PC-3 (cell line): ENCODE measurements around the gene ZBTB12. TPM values are rescaled to one million over a fixed set of nuclear protein-coding genes. Genes with fewer than 3 reads are reported as not detected.
"Not testable (repeated sequence)": the region's sequence is repeated elsewhere in the genome, so short reads cannot be mapped to it uniquely, and the experiment has no call there.

Experiments
- ATAC-seq: fragments of 200-7000 bp; cut with Tn5 transposase; 2 replicates; pipeline ENCODE4 v1.9.1; 2020; ENCODE audit warnings: mild to moderate bottlenecking, moderate library complexity
- BruUV-seq: library from RNA; stranded (reverse); fragments of 400-500 nt; replicated peaks from 2 replicates; lab custom pipeline; 2021; lab: Mats Ljungman, UMichigan
- CTCF ChIA-PET: fragments of 300-600 bp; sonication (Branson Sonifier 250); formaldehyde crosslinking; loops from one replicate; lab custom pipeline; 2022; ENCODE audit warnings: antibody characterized with exemption; lab: Charles Lee
- POLR2A ChIA-PET: fragments of 300-600 bp; sonication (Branson Sonifier 250); formaldehyde crosslinking; loops from one replicate; lab custom pipeline; 2022; ENCODE audit warnings: antibody characterized with exemption; ENCODE audit not compliant: unreplicated experiment; lab: Charles Lee
- DNase-seq: peaks from one replicate; pipeline ENCODE4 v3.0.0-alpha.2; 2015
- H2AFZ ChIP-seq: fragments of 300-600 bp; sonication (generic); 2 replicates; pipeline ENCODE4 v1.6.0; 2016; ENCODE audit warnings: antibody characterized with exemption, low read length
- H3F3A ChIP-seq: fragments of 300-600 bp; sonication (generic); one replicate; pipeline ENCODE4 v1.6.0; 2017; ENCODE audit warnings: antibody characterized with exemption, low read length, control low read depth, mild to moderate bottlenecking; ENCODE audit not compliant: unreplicated experiment
- H3K27ac ChIP-seq: fragments of 300-600 bp; sonication (generic); 2 replicates; pipeline ENCODE4 v1.5.1; 2016; ENCODE audit warnings: mild to moderate bottlenecking, low read length
- H3K27me3 ChIP-seq: fragments of 300-600 bp; sonication (generic); 2 replicates; pipeline ENCODE4 v1.6.1; 2016; ENCODE audit warnings: low read length, mixed read lengths
- H3K36me3 ChIP-seq: fragments of 300-600 bp; sonication (generic); 2 replicates; pipeline ENCODE4 v1.6.1; 2016; ENCODE audit warnings: low read depth, mixed run types, low read length, mixed read lengths
- H3K4me1 ChIP-seq: fragments of 300-600 bp; sonication (generic); 2 replicates; pipeline ENCODE4 v1.5.1; 2016; ENCODE audit warnings: low read length; ENCODE audit not compliant: insufficient read depth
- H3K4me2 ChIP-seq: fragments of 300-600 bp; sonication (generic); 2 replicates; pipeline ENCODE4 v1.6.0; 2016; ENCODE audit warnings: low read length
- H3K4me3 ChIP-seq: fragments of 300-600 bp; sonication (generic); 2 replicates; pipeline ENCODE4 v1.5.1; 2016; ENCODE audit warnings: mild to moderate bottlenecking, low read length, mixed read lengths
- H3K79me2 ChIP-seq: fragments of 300-600 bp; sonication (generic); 2 replicates; pipeline ENCODE4 v1.6.1; 2017; ENCODE audit warnings: low read length, mixed read lengths
- H3K9ac ChIP-seq: fragments of 300-600 bp; sonication (generic); 2 replicates; pipeline ENCODE4 v1.6.0; 2016; ENCODE audit warnings: mild to moderate bottlenecking, low read length
- H3K9me2 ChIP-seq: fragments of 300-600 bp; sonication (generic); replicated peaks from 2 replicates; pipeline ENCODE4 v1.6.1; 2016; ENCODE audit warnings: mixed run types, low read length, mixed read lengths
- H3K9me3 ChIP-seq: fragments of 300-600 bp; sonication (generic); 2 replicates; pipeline ENCODE4 v1.6.1; 2016; ENCODE audit warnings: low read length, mixed read lengths
- H4K20me1 ChIP-seq: fragments of 300-600 bp; sonication (generic); 2 replicates; pipeline ENCODE4 v1.6.1; 2016; ENCODE audit warnings: low read length, mixed read lengths
- EZH2 ChIP-seq: fragments of 300-600 bp; sonication (generic); IDR thresholded peaks from one replicate; pipeline ENCODE4 v1.6.1; 2017; ENCODE audit warnings: antibody characterized with exemption, mild to moderate bottlenecking, low read length; ENCODE audit not compliant: unreplicated experiment
- EZH2phosphoT487 ChIP-seq: fragments of 300-600 bp; sonication (generic); IDR thresholded peaks from 2 replicates; pipeline ENCODE4 v1.6.1; 2018; ENCODE audit warnings: mild to moderate bottlenecking, antibody characterized with exemption, low read length, borderline replicate concordance
- intact Hi-C: fragments of 100-400 bp; cut with micrococcal nuclease; formaldehyde crosslinking; loops from 2 replicates; pipeline ENCODE4 v1.9.0; 2023
- total RNA-seq: library from RNA; depleted of rRNA; stranded (reverse); fragments of >200 nt; gene quantifications from 2 replicates; pipeline ENCODE4 v1.2.3, GENCODE V29; 2014
- TF ChIP-seq, protein P1 (sequence below): fragments of 300-600 bp; sonication (generic); conservative IDR thresholded peaks from 2 replicates; pipeline ENCODE4 v1.5.1; 2017; ENCODE audit warnings: antibody characterized with exemption, low read depth, mild to moderate bottlenecking, low read length

Gene ZBTB12
- total RNA-seq, 1 experiment from 2014 or later, result 5.4 TPM

DNA sequence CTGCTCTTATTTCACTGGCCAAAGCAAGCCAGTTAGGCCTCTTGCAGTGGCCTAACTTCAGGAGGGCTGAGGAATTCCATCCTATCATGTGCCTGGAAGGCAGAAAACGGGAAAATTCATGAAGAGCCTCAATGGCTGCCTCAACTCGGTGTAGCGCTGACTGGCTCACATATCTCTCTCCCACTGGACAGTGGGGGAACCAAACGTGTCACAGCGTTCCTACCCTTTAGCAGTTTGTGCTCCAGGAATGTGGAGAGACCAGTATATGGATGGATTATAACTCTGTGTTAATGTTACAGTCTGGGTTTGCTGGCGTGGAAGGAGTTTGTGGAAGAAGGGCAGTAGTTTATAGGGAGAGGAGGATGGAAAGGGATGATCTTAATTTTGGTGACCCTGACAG lies 13.9 kb upstream of the ZBTB12 start:
- POLR2A ChIA-PET, result no interaction called here
- Histone ChIP-seq H3K36me3 (no peaks in the 10 kb centered on the region), H3K4me3 (no peak overlapping the region), H3K4me1 (peaks cover 10% of the 10 kb centered on the region; the same call in 1 of the 2 replicates), H3F3A (no peaks in the 10 kb centered on the region), H3K9ac (no peak overlapping the region), H3K79me2 (no peaks in the 10 kb centered on the region), H3K27me3 (no peaks in the 10 kb centered on the region), H3K9me2 (no peaks in the 10 kb centered on the region), H2AFZ (no peak overlapping the region), H4K20me1 (no peaks in the 10 kb centered on the region), H3K4me2 (no peak overlapping the region), H3K9me3 (no peaks in the 10 kb centered on the region), H3K27ac (no peak overlapping the region)
- no TSS peak for BruUV-seq
- no peak for TF ChIP-seq EZH2phosphoT487
- no peak for TF ChIP-seq EZH2
- TF ChIP-seq, protein P1, sequence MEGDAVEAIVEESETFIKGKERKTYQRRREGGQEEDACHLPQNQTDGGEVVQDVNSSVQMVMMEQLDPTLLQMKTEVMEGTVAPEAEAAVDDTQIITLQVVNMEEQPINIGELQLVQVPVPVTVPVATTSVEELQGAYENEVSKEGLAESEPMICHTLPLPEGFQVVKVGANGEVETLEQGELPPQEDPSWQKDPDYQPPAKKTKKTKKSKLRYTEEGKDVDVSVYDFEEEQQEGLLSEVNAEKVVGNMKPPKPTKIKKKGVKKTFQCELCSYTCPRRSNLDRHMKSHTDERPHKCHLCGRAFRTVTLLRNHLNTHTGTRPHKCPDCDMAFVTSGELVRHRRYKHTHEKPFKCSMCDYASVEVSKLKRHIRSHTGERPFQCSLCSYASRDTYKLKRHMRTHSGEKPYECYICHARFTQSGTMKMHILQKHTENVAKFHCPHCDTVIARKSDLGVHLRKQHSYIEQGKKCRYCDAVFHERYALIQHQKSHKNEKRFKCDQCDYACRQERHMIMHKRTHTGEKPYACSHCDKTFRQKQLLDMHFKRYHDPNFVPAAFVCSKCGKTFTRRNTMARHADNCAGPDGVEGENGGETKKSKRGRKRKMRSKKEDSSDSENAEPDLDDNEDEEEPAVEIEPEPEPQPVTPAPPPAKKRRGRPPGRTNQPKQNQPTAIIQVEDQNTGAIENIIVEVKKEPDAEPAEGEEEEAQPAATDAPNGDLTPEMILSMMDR, result no peak
- ATAC-seq (no peak), DNase-seq (no peak)
- CTCF ChIA-PET, result no interaction called here
- intact Hi-C loops, result no loop called here

DNA sequence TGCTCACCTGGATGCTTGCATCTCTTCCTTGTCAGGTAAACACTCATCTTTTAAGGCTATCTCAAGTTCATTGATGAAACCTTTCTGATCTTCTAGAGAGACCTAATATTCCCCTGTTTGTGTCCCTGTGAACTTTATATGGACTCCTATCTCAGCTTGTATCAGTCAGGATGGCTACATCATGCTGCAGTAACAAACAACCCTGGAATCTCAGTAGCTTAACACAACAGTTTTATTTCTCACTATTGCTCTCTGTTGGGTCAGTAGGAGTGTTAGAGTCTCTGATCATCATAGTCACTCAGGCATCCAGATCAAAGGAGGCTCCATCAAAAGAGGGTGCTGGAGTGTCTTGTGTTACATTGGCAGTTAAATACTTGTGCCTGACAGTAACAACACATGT lies 13.5 kb upstream of the ZBTB12 start:
- Histone ChIP-seq H3K9ac (no peak overlapping the region), H3K27ac (no peak overlapping the region), H3K27me3 (no peaks in the 10 kb centered on the region), H3K4me2 (no peak overlapping the region), H3F3A (no peaks in the 10 kb centered on the region), H3K9me3 (no peaks in the 10 kb centered on the region), H3K79me2 (no peaks in the 10 kb centered on the region), H3K4me3 (no peak overlapping the region), H3K36me3 (no peaks in the 10 kb centered on the region), H3K9me2 (no peaks in the 10 kb centered on the region), H2AFZ (no peak overlapping the region), H3K4me1 (peaks cover 13% of the 10 kb centered on the region), H4K20me1 (no peaks in the 10 kb centered on the region)
- BruUV-seq, result no TSS peak
- TF ChIP-seq, protein P1, result no peak
- TF ChIP-seq EZH2phosphoT487, result no peak
- TF ChIP-seq EZH2, result no peak
- POLR2A ChIA-PET, result no interaction called here
- CTCF ChIA-PET, result no interaction called here
- ATAC-seq (no peak), DNase-seq (no peak)
- intact Hi-C loops, result no loop called here

DNA sequence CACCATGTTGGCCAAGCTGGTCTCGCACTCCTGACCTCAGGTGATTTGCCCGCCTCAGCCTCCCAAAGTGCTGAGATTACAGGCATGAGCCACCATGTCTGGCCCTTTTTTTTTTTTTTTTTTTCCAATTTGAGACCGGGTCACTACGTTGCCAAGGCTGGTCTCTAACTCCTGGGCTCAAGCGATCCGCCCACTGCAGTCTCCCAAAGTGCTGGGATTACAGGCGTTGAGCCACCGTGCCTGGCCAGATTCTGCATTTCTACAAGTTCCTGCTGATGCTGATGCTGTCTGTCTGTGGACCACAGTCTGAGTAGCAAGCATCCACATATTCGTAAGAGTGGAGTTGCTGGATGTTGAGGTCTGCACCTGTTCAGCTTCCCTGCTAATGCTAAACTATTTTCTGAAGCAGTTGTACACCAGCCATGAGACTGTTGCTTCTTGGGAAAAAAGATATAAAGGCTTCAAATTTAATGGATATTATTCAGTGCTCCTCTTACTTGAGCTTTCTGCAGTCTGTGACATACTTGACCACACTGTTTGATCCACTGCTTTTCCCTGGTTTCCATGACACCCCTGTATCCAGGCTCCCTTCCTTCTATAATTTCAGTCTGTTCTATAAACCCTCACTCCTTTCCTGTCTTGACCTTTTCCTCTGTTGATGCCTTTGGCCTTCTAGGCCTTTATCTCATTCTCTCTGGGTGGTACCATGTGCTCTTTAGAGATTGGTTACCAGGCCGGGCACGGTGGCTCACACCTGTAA lies 10.1 kb upstream of the ZBTB12 start:
- no peak overlapping the region for H3K4me2 ChIP-seq
- intact Hi-C loops, result loop anchor here (2.0 kb wide), 1 partner anchor 47 kb away; the partner anchor contains the start of genes NELFE and SKIC2
- no peaks in the 10 kb centered on the region for H3F3A ChIP-seq
- H3K9ac ChIP-seq, result no peak overlapping the region
- H3K36me3 ChIP-seq, result no peaks in the 10 kb centered on the region
- no peaks in the 10 kb centered on the region for H3K9me2 ChIP-seq
- DNase-seq (no peak), ATAC-seq (no peak)
- H3K4me1 ChIP-seq, result peaks cover 33% of the 10 kb centered on the region
- H4K20me1 ChIP-seq, result no peaks in the 10 kb centered on the region
- TF ChIP-seq EZH2phosphoT487, result no peak
- TF ChIP-seq EZH2, result no peak
- TF ChIP-seq, protein P1, result no peak
- no peak overlapping the region for H3K4me3 ChIP-seq
- H3K27ac ChIP-seq, result peak overlapping the region; percentile 55; the same call in 1 of the 2 replicates
- CTCF ChIA-PET, result no interaction called here
- no TSS peak for BruUV-seq
- POLR2A ChIA-PET, result interaction anchor here (0.6 kb wide), 1 partner anchor 700 kb away, joined by 10 read pairs; no protein-coding TSS in a partner anchor
- H3K79me2 ChIP-seq, result no peaks in the 10 kb centered on the region
- H2AFZ ChIP-seq, result no peak overlapping the region
- H3K9me3 ChIP-seq, result no peaks in the 10 kb centered on the region
- no peaks in the 10 kb centered on the region for H3K27me3 ChIP-seq

DNA sequence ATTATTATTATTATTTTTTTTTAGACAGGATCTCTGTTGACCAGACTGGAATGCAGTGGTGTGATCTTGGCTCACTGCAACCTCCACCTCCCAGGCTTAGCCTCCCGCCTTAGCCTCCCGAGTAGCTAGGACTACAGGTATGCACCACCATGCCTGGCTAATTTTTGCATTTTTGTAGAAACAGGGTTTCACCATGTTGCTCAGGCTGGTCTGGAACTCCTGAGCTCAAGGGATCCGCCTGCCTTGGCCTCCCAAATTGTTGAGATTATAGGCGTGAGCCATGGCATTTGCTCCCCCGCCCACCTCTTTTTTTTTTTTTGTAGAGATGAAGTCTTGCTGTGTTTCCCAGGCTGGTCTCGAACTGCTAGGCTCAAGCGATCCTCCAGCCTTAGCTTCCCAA lies 7.4 kb upstream of the ZBTB12 start:
- POLR2A ChIA-PET, BruUV-seq, H3K4me2 ChIP-seq: not testable (repeated sequence)

More for the DNA sequence above, 7.4 kb upstream of the ZBTB12 start:
- H3K9me3 ChIP-seq, H3K4me3 ChIP-seq, ATAC-seq, H3K9me2 ChIP-seq, H3K36me3 ChIP-seq, H3K9ac ChIP-seq, H4K20me1 ChIP-seq, H3F3A ChIP-seq, H2AFZ ChIP-seq, CTCF ChIA-PET, H3K27me3 ChIP-seq, H3K79me2 ChIP-seq, DNase-seq: not testable (repeated sequence)
- Histone ChIP-seq H3K27ac (peak overlapping the region; percentile 81), H3K4me1 (peaks cover 33% of the 10 kb centered on the region)
- intact Hi-C loops, result loop anchor here (10.0 kb wide), 1 partner anchor 206 kb away; no protein-coding TSS in a partner anchor
